Esophagus muscularis mucosa (tissue), 3 donors: ENCODE data around the gene NCKAP5.

ENCODE experiments used
- CTCF ChIP-seq, 3 experiments: fragments of 200-600 bp in 2 of 3; fragments of 450-650 bp in 1 of 3; sonication (generic) in 2 of 3; IDR thresholded peaks; one replicate each; pipeline ENCODE4 v1.5.1; 2017 to 2019; ENCODE audit warnings: antibody characterized with exemption in 3 of 3, mild to moderate bottlenecking in 2 of 3, moderate library complexity in 1 of 3
- POLR2AphosphoS5 ChIP-seq, 2 donors: sonication (generic); formaldehyde crosslinking; IDR thresholded peaks; one replicate each; pipeline ENCODE4 v1.6.1; 2017; ENCODE audit warnings: antibody characterized with exemption in 2 of 2

GRCh38 chr2:133434959-133435668 lies 133.1 kb downstream of the NCKAP5 start:
- no peak for TF ChIP-seq CTCF (IDR thresholded peaks at IDR 0.05)
- TF ChIP-seq POLR2AphosphoS5 (IDR thresholded peaks at IDR 0.05) = no peak
